Astrocyte (in vitro differentiated cells and primary cell): ENCODE data around the gene ANO4. TPM values are rescaled to one million over a fixed set of nuclear protein-coding genes. Genes with fewer than 3 reads are reported as not detected.
"Not testable (repeated sequence)": the region's sequence is repeated elsewhere in the genome, so short reads cannot be mapped to it uniquely, and the experiment has no call there.

ENCODE experiments used
- DNase-seq: peaks from one replicate; pipeline ENCODE4 v3.0.0-alpha.2; 2010; ENCODE audit warnings: low read depth
- FAIRE-seq: peaks from 2 replicates; lab custom pipeline; 2011; peaks lifted over from hg19 to GRCh38; lab: Jason Lieb, UNC
- H2AFZ ChIP-seq: 2 replicates; pipeline ENCODE4 v1.6.0; 2012; ENCODE audit warnings: low read depth, low read length, inconsistent platforms
- H3K27ac ChIP-seq: 2 replicates; pipeline ENCODE4 v1.5.1; 2011; ENCODE audit warnings: low read depth, low read length, inconsistent platforms
- H3K27me3 ChIP-seq: 2 replicates; pipeline ENCODE4 v1.6.0; 2011; ENCODE audit warnings: low read length, inconsistent platforms; ENCODE audit not compliant: insufficient read depth
- H3K36me3 ChIP-seq: 2 replicates; pipeline ENCODE4 v1.5.1; 2011; ENCODE audit warnings: low read length, inconsistent platforms; ENCODE audit not compliant: insufficient read depth
- H3K4me1 ChIP-seq: 2 replicates; pipeline ENCODE4 v1.5.1; 2011; ENCODE audit warnings: low read length, inconsistent platforms; ENCODE audit not compliant: insufficient read depth
- H3K4me2 ChIP-seq: 2 replicates; pipeline ENCODE4 v1.6.0; 2012; ENCODE audit warnings: low read length, inconsistent platforms
- H3K4me3 ChIP-seq: 2 replicates; pipeline ENCODE4 v1.5.1; 2011; ENCODE audit warnings: low read depth, mild to moderate bottlenecking, low read length, inconsistent platforms; ENCODE audit not compliant: insufficient read depth
- H3K79me2 ChIP-seq: 2 replicates; pipeline ENCODE4 v1.6.0; 2012; ENCODE audit warnings: mild to moderate bottlenecking, low read length, inconsistent platforms; ENCODE audit not compliant: insufficient read depth
- H3K9ac ChIP-seq: 2 replicates; pipeline ENCODE4 v1.6.0; 2012; ENCODE audit warnings: mild to moderate bottlenecking, low read length, inconsistent platforms
- H3K9me3 ChIP-seq: 2 replicates; pipeline ENCODE4 v1.5.1; 2012; ENCODE audit warnings: low read depth, mild to moderate bottlenecking, low read length, inconsistent platforms; ENCODE audit not compliant: insufficient read depth
- H4K20me1 ChIP-seq: 2 replicates; pipeline ENCODE4 v1.6.0; 2012; ENCODE audit warnings: low read length, inconsistent platforms; ENCODE audit not compliant: insufficient read depth
- H3K27ac Mint-ChIP-seq: one replicate; pipeline ENCODE4 v1.8.0; 2021; ENCODE audit warnings: mild to moderate bottlenecking, mixed read lengths; ENCODE audit not compliant: unreplicated experiment
- H3K27me3 Mint-ChIP-seq: one replicate; pipeline ENCODE4 v1.8.0; 2021; ENCODE audit warnings: low read depth, mixed read lengths; ENCODE audit not compliant: unreplicated experiment
- H3K36me3 Mint-ChIP-seq: one replicate; pipeline ENCODE4 v1.8.0; 2021; ENCODE audit warnings: low read depth, mixed read lengths; ENCODE audit not compliant: unreplicated experiment
- H3K4me1 Mint-ChIP-seq: one replicate; pipeline ENCODE4 v1.8.0; 2021; ENCODE audit warnings: low read depth, mixed read lengths; ENCODE audit not compliant: unreplicated experiment
- H3K4me3 Mint-ChIP-seq: one replicate; pipeline ENCODE4 v1.8.0; 2021; ENCODE audit warnings: mild to moderate bottlenecking, moderate library complexity, mixed read lengths; ENCODE audit not compliant: unreplicated experiment
- H3K9me3 Mint-ChIP-seq: one replicate; pipeline ENCODE4 v1.8.0; 2021; ENCODE audit warnings: mild to moderate bottlenecking, mixed read lengths; ENCODE audit not compliant: unreplicated experiment
- EZH2 ChIP-seq: IDR thresholded peaks from 2 replicates; pipeline ENCODE4 v1.6.1; 2012; ENCODE audit warnings: mild to moderate bottlenecking, low read length, inconsistent platforms; ENCODE audit not compliant: insufficient read depth
- total RNA-seq: library from RNA; stranded (reverse); gene quantifications from 2 replicates; pipeline ENCODE4 v1.2.1, GENCODE V29; 2021
- TF ChIP-seq, protein P1 (sequence below): IDR thresholded peaks from 2 replicates; pipeline ENCODE4 v1.5.1; 2011; ENCODE audit warnings: low read depth, mild to moderate bottlenecking, inconsistent platforms, low read length, moderate library complexity; ENCODE audit not compliant: insufficient read depth

The ANO4 gene
- total RNA-seq, 1 donor from 2014 or later = 41.3 TPM

DNA sequence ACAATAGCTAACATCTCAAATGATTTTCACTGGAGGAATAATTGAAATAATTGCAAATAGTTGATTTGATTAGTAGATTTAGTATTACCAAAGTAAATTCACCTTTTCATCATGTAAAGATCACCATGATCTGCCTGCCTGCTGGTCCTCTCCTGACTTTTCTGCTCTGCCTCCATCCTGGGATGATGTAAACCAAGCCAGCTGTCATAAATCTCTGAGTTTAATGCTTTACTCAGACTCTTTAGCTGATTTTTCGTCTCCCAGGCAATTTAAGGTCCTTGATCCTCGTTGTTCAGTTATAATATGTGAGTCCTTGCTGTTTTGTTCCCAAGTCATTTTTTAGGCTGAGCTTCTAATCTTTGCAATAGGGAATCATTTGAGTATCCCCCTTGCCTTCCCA lies 138.0 kb downstream of the ANO4 start:
- TF ChIP-seq, protein P1, sequence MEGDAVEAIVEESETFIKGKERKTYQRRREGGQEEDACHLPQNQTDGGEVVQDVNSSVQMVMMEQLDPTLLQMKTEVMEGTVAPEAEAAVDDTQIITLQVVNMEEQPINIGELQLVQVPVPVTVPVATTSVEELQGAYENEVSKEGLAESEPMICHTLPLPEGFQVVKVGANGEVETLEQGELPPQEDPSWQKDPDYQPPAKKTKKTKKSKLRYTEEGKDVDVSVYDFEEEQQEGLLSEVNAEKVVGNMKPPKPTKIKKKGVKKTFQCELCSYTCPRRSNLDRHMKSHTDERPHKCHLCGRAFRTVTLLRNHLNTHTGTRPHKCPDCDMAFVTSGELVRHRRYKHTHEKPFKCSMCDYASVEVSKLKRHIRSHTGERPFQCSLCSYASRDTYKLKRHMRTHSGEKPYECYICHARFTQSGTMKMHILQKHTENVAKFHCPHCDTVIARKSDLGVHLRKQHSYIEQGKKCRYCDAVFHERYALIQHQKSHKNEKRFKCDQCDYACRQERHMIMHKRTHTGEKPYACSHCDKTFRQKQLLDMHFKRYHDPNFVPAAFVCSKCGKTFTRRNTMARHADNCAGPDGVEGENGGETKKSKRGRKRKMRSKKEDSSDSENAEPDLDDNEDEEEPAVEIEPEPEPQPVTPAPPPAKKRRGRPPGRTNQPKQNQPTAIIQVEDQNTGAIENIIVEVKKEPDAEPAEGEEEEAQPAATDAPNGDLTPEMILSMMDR = no peak
- TF ChIP-seq EZH2 = no peak
- DNase-seq (no peak), FAIRE-seq (no peak)
- H3K27ac Mint-ChIP-seq = no peak overlapping the region
- H3K4me3 Mint-ChIP-seq = no peak overlapping the region
- no peak overlapping the region for H3K9ac ChIP-seq
- H2AFZ ChIP-seq = no peak overlapping the region
- H3K79me2 ChIP-seq = no peaks in the 10 kb centered on the region
- H3K36me3 Mint-ChIP-seq = peaks cover 5% of the 10 kb centered on the region
- peaks cover 44% of the 10 kb centered on the region for H3K4me1 Mint-ChIP-seq
- no peak overlapping the region for H3K4me2 ChIP-seq
- peaks cover 2% of the 10 kb centered on the region for H3K9me3 Mint-ChIP-seq
- H3K4me1 ChIP-seq = peaks cover 9% of the 10 kb centered on the region
- no peaks in the 10 kb centered on the region for H3K27me3 ChIP-seq
- H3K27me3 Mint-ChIP-seq = no peaks in the 10 kb centered on the region
- no peaks in the 10 kb centered on the region for H3K36me3 ChIP-seq
- H4K20me1 ChIP-seq = no peaks in the 10 kb centered on the region
- no peaks in the 10 kb centered on the region for H3K9me3 ChIP-seq
- no peak overlapping the region for H3K4me3 ChIP-seq
- H3K27ac ChIP-seq = no peak overlapping the region

DNA sequence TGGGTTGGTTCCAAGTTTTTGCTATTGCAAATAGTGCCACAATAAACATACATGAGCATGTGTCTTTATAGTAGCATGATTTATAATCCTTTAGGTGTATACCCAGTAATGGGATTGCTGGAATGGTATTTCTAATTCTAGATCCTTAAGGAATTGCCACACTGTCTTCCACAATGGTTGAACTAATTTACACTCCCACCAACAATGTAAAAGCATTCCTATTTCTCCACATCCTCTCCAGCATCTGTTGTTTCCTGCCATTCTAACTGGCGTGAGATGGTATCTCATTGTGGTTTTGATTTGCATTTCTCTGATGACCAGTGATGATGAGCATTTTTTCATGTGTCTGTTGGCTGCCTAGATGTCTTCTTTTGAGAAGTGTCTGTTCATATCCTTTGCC lies 139.0 kb downstream of the ANO4 start:
- FAIRE-seq, H3K9me3 Mint-ChIP-seq, H4K20me1 ChIP-seq, H3K4me2 ChIP-seq, DNase-seq, H3K27me3 ChIP-seq, H3K79me2 ChIP-seq, H3K4me3 Mint-ChIP-seq, H3K27me3 Mint-ChIP-seq, H3K36me3 Mint-ChIP-seq, H3K4me1 ChIP-seq, H2AFZ ChIP-seq, H3K4me3 ChIP-seq, H3K9me3 ChIP-seq, H3K36me3 ChIP-seq, H3K27ac ChIP-seq, H3K9ac ChIP-seq: not testable (repeated sequence)
- peaks cover 39% of the 10 kb centered on the region for H3K4me1 Mint-ChIP-seq
- H3K27ac Mint-ChIP-seq = peak overlapping the region; percentile 77

GRCh38 chr12:100935929-100936328 lies 141.4 kb downstream of the ANO4 start:
- Histone ChIP-seq H4K20me1 (no peaks in the 10 kb centered on the region), H3K36me3 (no peaks in the 10 kb centered on the region), H2AFZ (no peak overlapping the region), H3K27ac (no peak overlapping the region), H3K4me3 (no peak overlapping the region), H3K79me2 (no peaks in the 10 kb centered on the region), H3K9ac (no peak overlapping the region), H3K4me2 (no peak overlapping the region), H3K4me1 (no peaks in the 10 kb centered on the region), H3K9me3 (no peaks in the 10 kb centered on the region), H3K27me3 (no peaks in the 10 kb centered on the region)
- no peak for FAIRE-seq
- peaks cover 10% of the 10 kb centered on the region for H3K36me3 Mint-ChIP-seq
- DNase-seq = no peak
- TF ChIP-seq, protein P1 = no peak
- TF ChIP-seq EZH2 = no peak
- H3K9me3 Mint-ChIP-seq = peaks cover 2% of the 10 kb centered on the region
- no peak overlapping the region for H3K27ac Mint-ChIP-seq
- no peaks in the 10 kb centered on the region for H3K27me3 Mint-ChIP-seq
- no peak overlapping the region for H3K4me3 Mint-ChIP-seq
- H3K4me1 Mint-ChIP-seq = peaks cover 32% of the 10 kb centered on the region
